Activated naive CD8-positive, alpha-beta T cell treated with anti-CD3 and anti-CD28 coated beads, Interleukin-2, amount 50 U/mL, for 24 hours (primary cell): ENCODE results near the gene ACADVL.
A peak's percentile ranks its signal among the peaks of the same experiment; 100 is the strongest.
"Not testable (repeated sequence)": the region's sequence is repeated elsewhere in the genome, so short reads cannot be mapped to it uniquely, and the experiment has no call there.

ENCODE experiments used
- ATAC-seq: fragments of 150-1000 bp; cut with Tn5 transposase; one replicate; pipeline ENCODE4 v1.10.0; 2021
- DNase-seq: peaks from one replicate; pipeline ENCODE4 v3.0.0; 2021
- H3K27ac Mint-ChIP-seq: one replicate; pipeline ENCODE4 v1.8.0; 2021; ENCODE audit warnings: mild to moderate bottlenecking, mixed read lengths
- H3K27me3 Mint-ChIP-seq: one replicate; pipeline ENCODE4 v1.8.0; 2021; ENCODE audit warnings: mixed read lengths
- H3K36me3 Mint-ChIP-seq: one replicate; pipeline ENCODE4 v1.8.0; 2021; ENCODE audit warnings: low read depth, mixed read lengths
- H3K4me1 Mint-ChIP-seq: one replicate; pipeline ENCODE4 v1.8.0; 2021; ENCODE audit warnings: mixed read lengths
- H3K4me3 Mint-ChIP-seq: one replicate; pipeline ENCODE4 v1.8.0; 2021; ENCODE audit warnings: mild to moderate bottlenecking, moderate library complexity, mixed read lengths
- H3K9me3 Mint-ChIP-seq: one replicate; pipeline ENCODE4 v1.8.0; 2021; ENCODE audit warnings: mixed read lengths

The ACADVL gene

DNA sequence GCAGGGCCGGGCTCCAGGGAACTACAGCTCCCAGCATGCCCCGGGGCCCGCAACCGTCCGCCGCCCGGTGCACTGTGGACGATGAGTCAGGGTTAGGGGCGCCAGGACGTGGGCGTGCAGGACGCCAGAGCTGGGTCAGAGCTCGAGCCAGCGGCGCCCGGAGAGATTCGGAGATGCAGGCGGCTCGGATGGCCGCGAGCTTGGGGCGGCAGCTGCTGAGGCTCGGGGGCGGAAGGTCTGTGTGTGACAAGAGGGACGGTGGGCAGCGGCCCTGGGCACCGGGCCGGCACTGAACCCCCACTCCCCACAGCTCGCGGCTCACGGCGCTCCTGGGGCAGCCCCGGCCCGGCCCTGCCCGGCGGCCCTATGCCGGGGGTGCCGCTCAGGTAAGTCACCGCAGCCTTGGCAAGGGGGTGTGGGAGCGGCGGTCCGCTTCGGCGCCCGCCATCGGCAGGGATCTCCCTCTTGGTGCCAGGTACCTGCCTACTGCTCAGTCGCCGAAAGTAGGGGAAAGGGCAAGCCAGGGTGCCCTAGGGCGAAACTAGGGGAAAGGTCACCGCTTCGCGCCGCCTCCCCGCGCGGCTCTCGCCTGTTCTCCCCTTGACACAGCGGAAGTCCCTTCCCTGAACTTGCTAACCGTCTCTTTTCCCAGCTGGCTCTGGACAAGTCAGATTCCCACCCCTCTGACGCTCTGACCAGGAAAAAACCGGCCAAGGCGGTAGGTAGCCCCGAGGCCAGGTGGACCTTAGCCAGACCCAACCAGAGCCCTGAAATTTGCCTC, at the start of gene ACADVL, which contains the start of gene DLG4:
ACADVL (plus strand) TSS at position 127 of the 781 bp plus-strand sequence; CDS start at position 174, 47 bp downstream.
DLG4 (minus strand) TSS at position 25 of the 781 bp plus-strand sequence.
- DNase-seq (peak; percentile 88), ATAC-seq (peak; percentile 72)
- Mint-ChIP-seq H3K9me3 (no peaks in the 10 kb centered on the region), H3K36me3 (peaks cover 22% of the 10 kb centered on the region), H3K27ac (peak within 1 kb of the TSS; percentile 95), H3K4me1 (peaks cover 54% of the 10 kb centered on the region), H3K4me3 (peak within 1 kb of the TSS; percentile 93), H3K27me3 (no peaks in the 10 kb centered on the region)

DNA sequence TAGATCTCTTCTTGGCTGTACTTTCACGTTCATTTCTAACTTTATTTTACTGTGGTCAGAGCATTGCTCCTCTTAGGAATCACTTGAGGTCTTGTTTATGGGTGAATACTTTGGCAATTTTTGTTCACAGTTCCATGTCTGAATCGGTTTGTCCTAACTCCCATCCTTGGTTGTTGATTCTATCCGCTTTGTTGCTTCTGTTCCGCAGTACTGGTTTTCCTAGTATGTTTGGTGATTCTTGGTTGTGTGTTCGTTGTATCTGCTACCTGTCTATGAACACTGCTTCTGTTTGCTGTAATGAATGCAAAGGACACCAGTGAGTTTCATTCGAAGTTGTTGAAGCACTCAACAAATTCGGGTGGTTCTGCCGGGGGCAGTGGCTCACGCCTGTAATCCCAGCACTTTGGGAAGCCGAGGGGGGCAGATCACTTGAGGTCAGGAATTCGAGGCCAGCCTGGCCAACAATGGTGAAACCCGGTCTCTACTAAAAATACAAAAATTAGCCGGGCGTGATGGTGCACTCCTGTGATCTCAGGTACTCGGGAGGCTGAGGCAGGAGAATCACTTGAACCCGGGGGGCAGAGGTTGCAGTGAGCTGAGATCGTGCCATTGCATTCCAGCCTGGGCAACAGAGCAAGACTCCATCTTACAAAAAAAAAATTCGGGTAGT, 47.1 kb upstream of the ACADVL start:
- H3K27me3 Mint-ChIP-seq, H3K27ac Mint-ChIP-seq, H3K4me3 Mint-ChIP-seq, H3K36me3 Mint-ChIP-seq, H3K4me1 Mint-ChIP-seq, H3K9me3 Mint-ChIP-seq, DNase-seq, ATAC-seq: not testable (repeated sequence)

DNA sequence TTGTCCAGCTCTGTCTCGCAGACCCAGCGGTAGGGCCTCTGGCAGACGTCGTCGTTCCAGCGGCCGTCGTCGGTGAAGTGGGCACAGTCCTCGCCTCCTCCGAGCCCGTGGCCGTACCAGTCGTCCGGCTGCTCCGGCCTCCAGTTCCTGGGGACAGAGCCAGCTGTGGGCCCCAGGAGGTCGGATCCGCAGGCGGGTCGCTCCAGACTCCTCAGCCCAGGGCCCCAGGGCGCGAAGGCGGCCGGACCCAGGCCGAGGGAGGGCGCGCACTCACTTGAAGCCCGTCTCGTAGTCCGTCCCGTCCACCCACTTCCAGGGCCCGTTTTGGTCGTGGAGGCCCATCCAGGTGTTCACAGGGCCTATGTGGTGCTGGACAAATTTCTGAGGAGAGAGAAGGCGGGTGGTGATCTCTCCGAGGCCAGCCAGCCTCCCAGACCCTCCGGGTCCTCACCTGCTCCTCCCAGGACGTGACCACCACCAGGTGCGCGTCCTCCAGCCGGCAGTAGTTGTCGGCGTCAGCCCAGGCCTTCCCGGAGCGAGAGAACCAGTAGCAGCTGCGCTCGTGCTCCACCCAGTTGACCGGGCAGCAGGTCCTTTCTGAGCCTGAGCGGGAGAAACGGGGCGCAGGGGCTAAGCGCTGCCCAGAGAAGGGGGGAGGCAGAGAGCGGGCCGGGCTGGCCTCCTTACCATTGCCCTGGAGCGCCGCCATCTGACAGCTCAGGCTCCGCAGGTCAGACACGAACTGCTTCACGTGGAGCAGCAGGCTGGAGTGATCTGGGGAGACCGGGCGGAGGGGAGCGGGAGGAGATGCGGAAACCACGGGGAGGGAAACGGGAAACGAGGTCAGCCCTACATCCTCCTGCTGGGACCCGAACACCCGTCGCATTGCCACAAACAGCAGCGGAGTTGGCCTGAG, 45.8 kb upstream of the ACADVL start:
- DNase-seq: peak; percentile 65
- peaks cover 2% of the 10 kb centered on the region for H3K36me3 Mint-ChIP-seq
- H3K4me3 Mint-ChIP-seq: no peak overlapping the region
- peak; percentile 66 for ATAC-seq
- H3K4me1 Mint-ChIP-seq: peaks cover 11% of the 10 kb centered on the region
- H3K27ac Mint-ChIP-seq: no peak overlapping the region
- H3K9me3 Mint-ChIP-seq: no peaks in the 10 kb centered on the region
- H3K27me3 Mint-ChIP-seq: peaks cover 12% of the 10 kb centered on the region

DNA sequence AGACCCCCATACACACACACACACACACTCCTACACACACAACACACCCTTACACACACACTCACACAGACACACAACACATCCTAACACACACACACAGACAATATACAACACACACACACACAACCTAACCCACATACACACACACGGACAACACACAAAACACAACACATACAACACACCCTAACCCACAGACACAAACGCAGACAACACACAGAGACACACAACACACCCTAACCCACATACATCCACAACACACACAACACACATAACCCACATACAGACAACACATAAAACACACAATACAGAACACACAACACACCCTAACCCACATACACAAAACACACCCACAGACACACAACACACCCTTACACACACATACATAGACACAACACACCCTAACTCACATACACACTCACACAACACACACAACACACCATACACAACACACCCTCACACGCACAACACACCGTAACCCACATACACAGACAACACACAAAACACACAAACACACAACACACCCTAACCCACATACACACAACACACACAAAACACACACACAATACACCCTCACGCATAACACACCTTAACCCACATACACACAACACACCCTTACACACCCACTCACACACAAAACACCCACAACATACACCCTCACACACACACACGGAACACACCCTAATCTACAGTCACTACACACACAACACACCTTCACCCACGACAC, 45.0 kb upstream of the ACADVL start:
- ATAC-seq: no peak
- H3K27ac Mint-ChIP-seq: no peak overlapping the region
- no peaks in the 10 kb centered on the region for H3K9me3 Mint-ChIP-seq
- DNase-seq: no peak
- no peaks in the 10 kb centered on the region for H3K36me3 Mint-ChIP-seq
- no peak overlapping the region for H3K4me3 Mint-ChIP-seq
- H3K27me3 Mint-ChIP-seq: peaks cover 12% of the 10 kb centered on the region
- peaks cover 11% of the 10 kb centered on the region for H3K4me1 Mint-ChIP-seq

DNA sequence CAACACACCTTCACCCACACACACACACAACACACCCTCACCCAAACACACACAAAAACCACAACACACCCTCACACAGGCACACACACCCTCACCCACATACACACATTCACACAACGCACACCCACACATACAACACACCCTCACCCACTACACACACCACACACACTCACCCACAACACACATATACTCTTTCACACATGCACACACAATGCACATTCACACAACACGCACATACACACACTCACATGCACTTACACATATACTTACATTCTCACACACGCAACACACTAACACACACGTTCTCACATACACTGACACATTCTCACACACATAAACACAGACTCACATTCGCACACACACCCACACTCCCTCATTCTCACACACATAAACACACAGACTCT, 44.4 kb upstream of the ACADVL start:
- no peak for ATAC-seq
- no peaks in the 10 kb centered on the region for H3K36me3 Mint-ChIP-seq

DNA sequence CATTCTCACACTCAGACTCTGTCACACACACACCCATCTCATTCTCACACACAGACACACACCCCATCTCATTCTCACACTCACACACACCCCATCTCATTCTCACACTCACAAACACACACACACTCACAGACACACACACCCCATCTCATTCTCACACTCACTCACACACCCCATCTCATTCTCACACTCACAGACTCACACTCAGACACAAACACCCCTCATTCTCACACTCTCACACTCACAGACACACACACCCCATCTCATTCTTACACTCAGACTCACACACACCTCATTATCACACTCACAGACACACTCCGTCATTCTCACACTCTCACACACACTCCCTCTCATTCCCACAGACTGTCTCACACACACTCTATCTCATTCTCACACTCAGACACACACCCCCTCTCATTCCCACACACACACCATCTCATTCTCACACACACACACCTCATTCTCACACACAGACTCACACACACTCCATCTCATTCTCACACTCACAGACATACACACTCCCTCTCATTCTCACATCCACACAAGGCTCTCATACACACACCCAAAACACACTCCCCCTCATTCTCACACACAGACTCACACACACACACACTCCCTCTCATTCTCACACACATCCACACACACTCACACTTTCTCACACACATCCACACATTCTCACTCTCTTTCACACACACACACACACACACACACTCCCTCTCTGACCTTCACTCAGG, 43.5 kb upstream of the ACADVL start:
- no peak overlapping the region for H3K27ac Mint-ChIP-seq
- DNase-seq (no peak), ATAC-seq (no peak)
- H3K36me3 Mint-ChIP-seq: no peaks in the 10 kb centered on the region
- H3K27me3 Mint-ChIP-seq: peaks cover 12% of the 10 kb centered on the region
- H3K4me1 Mint-ChIP-seq: peaks cover 11% of the 10 kb centered on the region
- no peak overlapping the region for H3K4me3 Mint-ChIP-seq
- H3K9me3 Mint-ChIP-seq: no peaks in the 10 kb centered on the region

More for the DNA sequence above, 44.4 kb upstream of the ACADVL start:
- H3K4me1 Mint-ChIP-seq: peaks cover 11% of the 10 kb centered on the region
- H3K27me3 Mint-ChIP-seq: peaks cover 12% of the 10 kb centered on the region
- H3K27ac Mint-ChIP-seq: no peak overlapping the region
- no peak for DNase-seq
- H3K4me3 Mint-ChIP-seq: no peak overlapping the region
- H3K9me3 Mint-ChIP-seq: no peaks in the 10 kb centered on the region

DNA sequence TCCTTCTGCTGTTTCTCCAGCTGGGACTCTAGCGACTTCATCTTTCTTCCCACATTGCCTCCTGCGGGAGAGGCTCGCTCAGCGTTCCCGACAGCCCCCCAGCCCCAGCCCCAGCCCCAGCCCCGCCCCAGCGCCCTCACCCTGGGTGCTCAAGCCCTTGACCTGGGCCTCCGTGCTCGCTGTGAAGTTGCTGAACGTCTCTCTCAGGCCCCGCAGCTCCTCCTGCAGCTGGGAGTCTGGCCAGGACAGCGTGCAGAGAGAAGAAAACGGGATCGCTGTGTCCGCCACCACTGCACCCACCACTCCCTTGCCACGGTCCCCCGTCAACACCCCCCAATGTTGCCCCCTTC, 42.9 kb upstream of the ACADVL start:
- no peak for DNase-seq

DNA sequence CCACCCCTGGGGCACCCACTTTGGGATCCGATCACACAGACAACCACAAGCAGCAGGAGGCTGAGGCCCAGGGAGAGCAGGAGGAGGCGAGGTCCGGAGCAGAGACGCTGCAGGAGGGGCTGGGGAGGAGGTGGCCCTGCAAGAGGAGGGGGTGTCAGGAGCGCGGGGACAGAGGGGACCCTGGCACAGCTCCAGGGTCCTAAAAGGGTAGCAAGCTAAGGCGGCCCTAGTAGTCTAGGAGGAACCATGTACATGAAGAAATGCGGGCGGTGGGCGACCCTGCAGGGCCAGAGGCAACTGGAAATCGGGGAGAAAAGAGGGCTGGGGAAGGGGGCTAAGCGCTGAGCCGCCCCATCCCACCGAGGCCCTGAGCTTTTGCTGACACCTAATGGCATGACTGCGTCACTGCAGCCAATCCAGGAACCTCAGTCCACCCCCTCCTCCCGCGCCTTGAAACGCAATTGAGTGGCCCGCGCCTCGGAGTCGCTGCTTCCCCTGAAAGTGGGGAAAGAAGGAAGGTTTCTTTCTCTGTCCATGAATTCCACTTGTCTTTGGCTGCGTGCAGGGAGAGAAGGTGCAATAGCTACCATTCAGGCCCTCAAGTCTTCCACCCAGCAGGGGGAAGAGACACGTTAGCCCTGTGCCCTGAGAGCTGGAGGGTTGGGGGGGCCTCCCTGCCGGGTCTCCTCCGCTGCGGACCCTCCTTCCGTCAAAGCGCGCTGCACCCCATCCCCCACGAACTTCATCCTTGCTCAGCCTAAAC, 42.4 kb upstream of the ACADVL start:
- ATAC-seq (peak; percentile 64), DNase-seq (peak; percentile 66)
- no peaks in the 10 kb centered on the region for H3K36me3 Mint-ChIP-seq
- no peaks in the 10 kb centered on the region for H3K9me3 Mint-ChIP-seq
- H3K27me3 Mint-ChIP-seq: peaks cover 12% of the 10 kb centered on the region
- peaks cover 11% of the 10 kb centered on the region for H3K4me1 Mint-ChIP-seq
- H3K27ac Mint-ChIP-seq: peak overlapping the region; percentile 11
- H3K4me3 Mint-ChIP-seq: peak overlapping the region; percentile 66

More for the DNA sequence above, 42.9 kb upstream of the ACADVL start:
- Mint-ChIP-seq H3K4me3 (no peak overlapping the region), H3K27me3 (peaks cover 12% of the 10 kb centered on the region), H3K9me3 (no peaks in the 10 kb centered on the region), H3K36me3 (no peaks in the 10 kb centered on the region), H3K4me1 (peaks cover 11% of the 10 kb centered on the region), H3K27ac (no peak overlapping the region)
- ATAC-seq: no peak

DNA sequence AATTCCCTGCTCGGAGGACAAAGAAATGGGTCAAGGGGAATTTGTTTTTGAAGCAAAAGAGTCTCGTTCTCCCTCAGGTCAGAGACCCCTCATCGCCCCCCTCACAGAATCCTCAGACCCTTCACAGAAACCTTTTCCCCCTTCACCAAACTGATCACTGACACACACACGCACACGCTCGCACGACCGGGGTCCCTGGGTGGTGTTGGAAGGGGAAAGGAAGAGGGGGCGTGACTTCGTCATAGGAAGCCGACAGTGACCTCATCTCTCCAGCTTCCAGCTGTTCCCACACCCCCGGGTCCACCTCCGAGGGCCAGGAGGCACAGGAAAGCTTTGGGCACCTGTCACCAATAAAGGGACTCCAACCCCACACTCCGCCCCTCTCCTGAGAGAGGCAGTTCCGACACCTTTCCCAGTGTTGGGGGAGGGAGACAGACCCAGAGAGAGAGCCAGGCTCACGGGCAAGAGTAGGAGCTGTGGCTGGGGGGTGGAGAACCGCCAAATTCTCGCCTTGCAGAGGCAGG, 41.7 kb upstream of the ACADVL start:
- Mint-ChIP-seq H3K4me3 (peak overlapping the region; percentile 66), H3K9me3 (no peaks in the 10 kb centered on the region), H3K27ac (peak overlapping the region; percentile 11), H3K4me1 (peaks cover 11% of the 10 kb centered on the region), H3K36me3 (no peaks in the 10 kb centered on the region), H3K27me3 (peaks cover 12% of the 10 kb centered on the region)
- ATAC-seq: no peak
- DNase-seq: peak; percentile 12

DNA sequence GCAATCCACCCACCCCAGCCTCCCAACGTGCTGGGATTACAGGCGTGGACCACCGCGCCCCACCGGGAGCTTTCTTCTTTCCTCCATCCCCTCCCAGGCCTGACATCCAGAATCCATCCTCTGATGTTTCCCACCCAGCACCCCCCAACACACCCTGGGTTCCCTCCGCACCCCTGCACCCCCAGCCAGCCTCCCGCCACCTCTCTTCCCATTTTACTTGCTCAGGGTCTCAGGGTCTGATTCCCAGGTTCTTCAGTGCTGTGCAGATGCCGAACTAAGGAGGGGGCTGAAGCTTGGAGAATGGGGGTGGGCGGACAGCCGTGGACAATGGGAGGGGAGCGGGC, 40.8 kb upstream of the ACADVL start:
- Mint-ChIP-seq H3K27me3 (peaks cover 12% of the 10 kb centered on the region), H3K36me3 (no peaks in the 10 kb centered on the region), H3K27ac (no peak overlapping the region), H3K4me1 (peaks cover 11% of the 10 kb centered on the region), H3K4me3 (no peak overlapping the region), H3K9me3 (no peaks in the 10 kb centered on the region)
- DNase-seq (no peak), ATAC-seq (no peak)

DNA sequence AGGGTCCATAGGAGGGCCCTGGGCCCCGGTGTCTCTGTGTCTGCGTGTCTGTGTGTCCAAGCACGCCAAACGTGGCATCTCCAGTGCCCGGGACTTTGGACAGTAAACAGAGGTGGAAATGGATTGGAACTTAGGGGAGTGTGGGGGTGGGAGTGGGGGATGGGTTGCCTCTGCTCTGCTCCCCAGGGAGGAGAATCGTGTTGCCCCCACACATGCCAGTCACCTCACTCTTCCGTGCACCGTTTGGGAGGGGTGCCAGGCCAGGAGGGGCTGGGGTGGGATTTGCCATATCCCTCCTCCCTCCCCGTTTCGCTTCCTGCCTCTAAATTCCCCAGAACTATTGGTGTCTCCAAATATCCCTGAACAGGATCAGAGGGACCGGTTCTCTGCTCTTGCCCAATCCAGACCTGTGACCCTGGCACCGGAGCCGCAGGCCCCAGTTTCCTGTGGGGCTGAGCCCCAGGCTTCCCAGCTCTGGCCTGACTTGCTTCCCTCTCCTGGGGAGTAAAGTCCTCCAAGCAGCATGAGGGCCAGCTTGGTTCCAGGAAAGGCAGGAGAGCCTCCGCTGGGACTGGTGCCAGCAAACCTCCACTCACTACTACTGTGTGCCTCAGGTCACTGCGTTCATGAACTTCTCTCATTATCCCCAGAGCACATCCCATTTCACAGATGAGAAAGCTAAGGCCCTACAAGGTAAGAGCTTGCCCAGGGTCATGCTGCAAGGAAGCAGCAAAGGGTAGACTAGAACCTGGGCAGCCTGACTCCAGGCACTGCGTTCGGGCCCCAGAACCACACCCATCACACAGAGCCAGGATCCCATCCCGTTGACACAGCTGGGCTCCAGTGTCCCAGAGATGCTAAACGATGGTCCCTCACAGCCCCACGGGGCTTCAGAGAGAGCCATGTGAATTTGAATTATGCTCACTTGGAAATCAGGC, 40.2 kb upstream of the ACADVL start, which contains the start of gene ASGR1:
ASGR1 (minus strand) TSS at position 54 of the 938 bp plus-strand sequence. CDS start 807 bp downstream, outside the sequence.
- H3K27ac Mint-ChIP-seq: no peak within 1 kb of the TSS
- no peak for ATAC-seq
- H3K4me1 Mint-ChIP-seq: peaks cover 11% of the 10 kb centered on the region
- no peaks in the 10 kb centered on the region for H3K36me3 Mint-ChIP-seq
- no peaks in the 10 kb centered on the region for H3K9me3 Mint-ChIP-seq
- no peak for DNase-seq
- peaks cover 12% of the 10 kb centered on the region for H3K27me3 Mint-ChIP-seq
- H3K4me3 Mint-ChIP-seq: peak within 1 kb of the TSS; percentile 66

DNA sequence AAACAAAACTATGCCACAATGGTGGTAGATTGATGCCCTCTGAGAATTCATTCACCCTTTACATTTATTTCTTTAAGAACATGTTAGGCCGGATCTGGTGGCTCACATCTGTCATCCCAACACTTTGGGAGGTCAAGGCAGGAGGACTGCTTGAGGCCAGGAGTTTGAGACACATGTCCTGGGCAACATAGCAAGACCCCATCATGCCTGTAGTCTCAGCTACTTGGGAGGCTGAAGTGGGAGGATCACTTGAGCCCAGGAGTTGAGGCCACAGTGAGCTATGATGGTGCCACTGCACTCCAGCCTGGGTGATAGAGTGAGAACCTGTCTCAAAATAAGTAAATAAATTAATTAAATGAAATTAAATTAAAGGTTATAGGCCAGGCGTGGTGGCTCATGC, 37.6 kb upstream of the ACADVL start:
- Mint-ChIP-seq H3K4me1 (peaks cover 11% of the 10 kb centered on the region), H3K27me3 (peaks cover 12% of the 10 kb centered on the region)
- not testable (repeated sequence) for H3K9me3 Mint-ChIP-seq, DNase-seq, H3K4me3 Mint-ChIP-seq, H3K27ac Mint-ChIP-seq, H3K36me3 Mint-ChIP-seq, ATAC-seq
